ENCODE results near the gene CDC14B. TPM values are rescaled to one million over a fixed set of nuclear protein-coding genes. Genes with fewer than 3 reads are reported as not detected.

Gene CDC14B
- total RNA-seq, 1 experiment from 2014 or later: 28.4 TPM

GRCh38 chr9:96574455-96574854 is 45.2 kb downstream of the CDC14B start:
- H3K27ac Mint-ChIP-seq: no peak overlapping the region
- H3K4ac ChIP-seq (ENCODE audit: low read depth, low read length): no peak overlapping the region

More at GRCh38 chr9:96574455-96574854, 45.2 kb downstream of the CDC14B start:
- no peak overlapping the region for H2BK15ac ChIP-seq (ENCODE audit: low read depth, low read length)
- Mint-ChIP-seq H3K36me3 (ENCODE audit: insufficient read depth in 1 of 3, low read depth in 3 of 3) (no peaks in the 10 kb centered on the region), H3K27me3 (ENCODE audit: low read depth) (no peaks in the 10 kb centered on the region), H3K9me3 (no peaks in the 10 kb centered on the region), H3K4me1 (peaks cover 8 to 11% of the 10 kb centered on the region in 2 experiments), H3K4me3 (no peak overlapping the region)
- H3K27ac ChIP-seq (ENCODE audit: insufficient read length, low read depth, low read length): no peak overlapping the region
- no peaks in the 10 kb centered on the region for H3K9me3 ChIP-seq (ENCODE audit: control insufficient read depth, low read depth, low read length)
- no peaks in the 10 kb centered on the region for H3K23me2 ChIP-seq (ENCODE audit: insufficient read length, low read depth, low read length, poor library complexity, severe bottlenecking)
- no peaks in the 10 kb centered on the region for H3K4me1 ChIP-seq (ENCODE audit: insufficient read depth, low read length)
- H2AK5ac ChIP-seq (ENCODE audit: insufficient read length, low read length): no peak overlapping the region
- no peak overlapping the region for H2BK5ac ChIP-seq (ENCODE audit: insufficient read length, low read length)
- no peak overlapping the region for H3K9ac ChIP-seq (ENCODE audit: extremely low read depth, insufficient read length, low read length)
- H4K91ac ChIP-seq (ENCODE audit: insufficient read length, low read depth, low read length): no peak overlapping the region
- no peak overlapping the region for H3T11ph ChIP-seq (ENCODE audit: low read length)
- no peak overlapping the region for H2BK20ac ChIP-seq (ENCODE audit: low read depth, low read length, poor library complexity, severe bottlenecking)
- H3K18ac ChIP-seq (ENCODE audit: insufficient read length, low read depth, low read length): no peak overlapping the region
- no peaks in the 10 kb centered on the region for H4K20me1 ChIP-seq (ENCODE audit: control insufficient read depth, insufficient read depth, insufficient read length)
- whole genome bisulfite sequencing (ENCODE audit: extremely low coverage, insufficient read length, low lambda C conversion rate): no CpG with 5 or more reads among the region's 4 CpGs
- H4K5ac ChIP-seq (ENCODE audit: insufficient read length, low read depth, low read length): no peak overlapping the region
- no peak overlapping the region for H3K23ac ChIP-seq (ENCODE audit: insufficient read length, low read depth, low read length)
- H3K27me3 ChIP-seq (ENCODE audit: insufficient read depth, low read length): no peaks in the 10 kb centered on the region
- peaks cover 8% of the 10 kb centered on the region; the same call in 1 of the 2 replicates for H3K79me2 ChIP-seq (ENCODE audit: insufficient read depth, low read length)
- no peak overlapping the region for H3K4me2 ChIP-seq (ENCODE audit: insufficient read depth, insufficient read length, low read length)
- no peak overlapping the region for H4K8ac ChIP-seq (replicated peaks; ENCODE audit: insufficient read length, low read depth, low read length)
- no peak overlapping the region for H2BK120ac ChIP-seq (ENCODE audit: low read depth, low read length, poor library complexity, severe bottlenecking)
- no peak overlapping the region for H3K14ac ChIP-seq (ENCODE audit: insufficient read depth, low read length)
- no peak overlapping the region for H2BK12ac ChIP-seq (ENCODE audit: insufficient read length, low read depth, low read length)
- H3K79me1 ChIP-seq (ENCODE audit: insufficient read depth, low read depth, low read length, poor library complexity, severe bottlenecking): peaks cover 7% of the 10 kb centered on the region
- no peak for DNase-seq
- no peak overlapping the region for H2AFZ ChIP-seq (ENCODE audit: low read length)
- H3K56ac ChIP-seq (ENCODE audit: insufficient read length, low read depth, low read length): no peak overlapping the region
- no peak for TF ChIP-seq CTCF (conservative IDR thresholded peaks at IDR 0.05)
